Rectal smooth muscle tissue (tissue), 1 donor: ENCODE results near the gene WNK1.

Source experiments
- H3K27ac ChIP-seq: one replicate; pipeline ENCODE4 v1.7.0; 2013; ENCODE audit warnings: low read depth, low read length, inconsistent platforms
- H3K27me3 ChIP-seq: one replicate; pipeline ENCODE4 v1.7.0; 2013; ENCODE audit warnings: low read length; ENCODE audit not compliant: control insufficient read depth, insufficient read depth
- H3K36me3 ChIP-seq: one replicate; pipeline ENCODE4 v1.7.0; 2013; ENCODE audit warnings: low read length; ENCODE audit not compliant: control insufficient read depth, insufficient read depth
- H3K4me1 ChIP-seq: one replicate; pipeline ENCODE4 v1.7.0; 2013; ENCODE audit warnings: low read length; ENCODE audit not compliant: control insufficient read depth, insufficient read depth
- H3K4me3 ChIP-seq: one replicate; pipeline ENCODE4 v1.7.0; 2013; ENCODE audit warnings: low read length
- H3K9ac ChIP-seq: one replicate; pipeline ENCODE4 v1.7.0; 2013; ENCODE audit warnings: low read length

The WNK1 gene

DNA sequence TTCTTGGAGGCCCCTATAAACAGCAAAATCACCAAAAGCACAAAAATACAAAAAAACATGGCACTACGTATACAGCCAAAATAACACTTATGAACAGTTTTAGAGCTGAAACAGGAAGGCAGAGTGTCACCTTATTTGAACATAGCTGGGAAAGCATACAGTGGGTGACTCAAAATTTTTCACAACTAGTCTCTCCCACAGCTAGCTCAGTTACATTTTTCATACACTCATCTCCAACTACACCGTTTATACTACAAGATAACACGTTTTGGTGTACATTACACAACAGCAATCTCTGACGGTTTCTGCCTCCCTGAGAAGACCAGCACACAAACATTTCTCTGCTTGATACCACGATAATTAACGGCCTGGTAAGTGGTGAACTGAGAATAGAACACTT is 194.3 kb downstream of the WNK1 start:
- no peaks in the 10 kb centered on the region for H3K4me1 ChIP-seq
- H3K27me3 ChIP-seq: no peaks in the 10 kb centered on the region
- no peak overlapping the region for H3K27ac ChIP-seq
- no peak overlapping the region for H3K9ac ChIP-seq
- no peak overlapping the region for H3K4me3 ChIP-seq
- H3K36me3 ChIP-seq: no peaks in the 10 kb centered on the region

DNA sequence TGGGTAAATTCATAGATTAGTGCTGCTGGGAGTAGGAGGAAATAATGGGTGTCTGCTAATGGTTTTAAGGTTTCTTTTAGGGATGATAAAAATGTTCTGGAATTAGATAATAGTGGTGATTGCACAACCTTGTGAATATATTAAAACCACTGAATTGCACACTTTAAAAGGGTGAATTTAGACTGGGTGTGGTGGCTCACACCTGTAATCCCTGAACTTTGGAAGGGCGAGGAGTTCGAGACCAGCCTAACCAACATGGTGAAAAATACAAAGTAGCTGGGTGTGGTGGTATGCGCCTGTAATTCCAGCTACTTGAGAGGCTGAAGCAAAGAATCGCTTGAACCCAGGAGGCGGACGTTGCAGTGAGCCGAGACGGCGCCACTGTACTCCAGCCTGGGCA is 195.9 kb downstream of the WNK1 start:
- H3K27ac ChIP-seq: no peak overlapping the region

DNA sequence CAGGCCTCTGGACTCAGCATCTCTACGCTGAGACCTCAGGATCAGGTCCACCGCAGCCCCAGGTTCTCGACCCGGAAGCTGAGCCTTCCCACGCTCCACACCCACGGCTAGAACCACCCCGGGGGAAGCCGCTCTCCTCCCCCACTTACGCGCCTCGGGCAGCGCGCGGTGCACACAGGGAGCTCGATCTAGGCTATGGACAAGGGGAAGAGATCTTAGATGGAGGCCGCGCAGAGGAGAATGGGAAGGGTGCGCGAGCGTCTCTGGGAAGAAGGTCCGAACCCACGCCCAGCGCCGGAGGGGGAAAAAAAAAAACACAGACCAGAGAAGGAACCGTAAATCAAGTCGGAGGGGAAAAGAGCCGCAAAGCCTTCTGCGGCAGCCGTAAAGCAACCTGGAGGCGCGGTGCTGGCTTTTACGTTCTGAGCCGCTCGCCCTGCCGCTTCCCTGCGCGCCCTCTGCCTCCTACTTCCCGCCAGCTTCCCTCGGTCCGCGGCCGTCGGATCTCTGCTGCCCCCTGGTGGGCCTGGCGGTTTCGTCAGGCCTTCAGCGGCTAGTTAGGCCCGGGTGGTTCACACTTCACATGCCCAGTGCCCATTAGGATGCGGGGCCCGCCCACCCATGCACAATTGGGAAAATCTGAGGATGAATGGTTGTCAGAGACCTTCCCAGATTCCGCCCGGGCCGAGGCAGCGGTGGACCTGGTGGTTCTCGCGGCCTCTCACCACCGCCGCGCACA is 197.2 kb downstream of the WNK1 start, which contains the start of gene RAD52:
Gene RAD52 (minus strand): TSS at position 242 of the 739 bp plus-strand sequence. CDS start 16,636 bp downstream, outside the sequence.
- Histone ChIP-seq H3K36me3 (no peaks in the 10 kb centered on the region), H3K27ac (peak within 1 kb of the TSS; percentile 93), H3K4me1 (no peaks in the 10 kb centered on the region), H3K4me3 (peak within 1 kb of the TSS; percentile 92), H3K27me3 (no peaks in the 10 kb centered on the region), H3K9ac (peak within 1 kb of the TSS; percentile 20)

More for the DNA sequence above, 195.9 kb downstream of the WNK1 start:
- no peak overlapping the region for H3K9ac ChIP-seq
- H3K27me3 ChIP-seq: no peaks in the 10 kb centered on the region
- H3K36me3 ChIP-seq: no peaks in the 10 kb centered on the region
- H3K4me1 ChIP-seq: no peaks in the 10 kb centered on the region
- H3K4me3 ChIP-seq: peak overlapping the region; percentile 92

GRCh38 chr12:951176-951575 is 198.8 kb downstream of the WNK1 start:
- no peak overlapping the region for H3K4me3 ChIP-seq
- no peaks in the 10 kb centered on the region for H3K36me3 ChIP-seq
- no peaks in the 10 kb centered on the region for H3K27me3 ChIP-seq
- H3K4me1 ChIP-seq: no peaks in the 10 kb centered on the region
- no peak overlapping the region for H3K27ac ChIP-seq
- H3K9ac ChIP-seq: no peak overlapping the region

DNA sequence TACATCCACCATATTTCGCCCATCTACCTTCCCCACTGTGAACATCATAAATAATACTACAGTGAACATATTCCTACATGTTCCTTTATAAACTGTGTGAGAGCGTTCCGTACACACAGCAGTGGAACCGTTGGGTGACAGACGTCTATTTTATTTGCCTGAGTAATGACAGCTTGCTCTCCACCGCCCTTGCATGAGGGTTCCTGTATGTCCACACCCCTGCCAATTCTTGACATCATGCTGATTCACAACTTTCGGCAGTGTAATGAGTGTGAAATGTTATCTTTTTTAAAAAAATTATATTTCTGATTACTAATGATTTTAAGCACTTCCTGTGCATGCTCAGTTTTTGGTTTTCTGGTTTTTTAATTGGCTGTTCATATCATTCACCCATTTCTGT is 201.4 kb downstream of the WNK1 start:
- no peak overlapping the region for H3K27ac ChIP-seq
- no peaks in the 10 kb centered on the region for H3K36me3 ChIP-seq
- no peaks in the 10 kb centered on the region for H3K27me3 ChIP-seq
- no peak overlapping the region for H3K9ac ChIP-seq
- no peaks in the 10 kb centered on the region for H3K4me1 ChIP-seq
- no peak overlapping the region for H3K4me3 ChIP-seq

- H3K27me3 ChIP-seq: no peaks in the 10 kb centered on the region
- no peaks in the 10 kb centered on the region for H3K36me3 ChIP-seq
- no peak overlapping the region for H3K27ac ChIP-seq
- no peaks in the 10 kb centered on the region for H3K4me1 ChIP-seq
- H3K9ac ChIP-seq: no peak overlapping the region
- no peak overlapping the region for H3K4me3 ChIP-seq
Measured at GRCh38 chr12:954741-955140, 202.4 kb downstream of the WNK1 start.

- Histone ChIP-seq H3K36me3 (no peaks in the 10 kb centered on the region), H3K27me3 (no peaks in the 10 kb centered on the region), H3K27ac (no peak overlapping the region), H3K4me3 (no peak overlapping the region), H3K9ac (no peak overlapping the region), H3K4me1 (no peaks in the 10 kb centered on the region)
Measured at GRCh38 chr12:955939-956338, 203.6 kb downstream of the WNK1 start.

- Histone ChIP-seq H3K36me3 (no peaks in the 10 kb centered on the region), H3K27me3 (no peaks in the 10 kb centered on the region), H3K27ac (no peak overlapping the region), H3K9ac (no peak overlapping the region), H3K4me1 (no peaks in the 10 kb centered on the region), H3K4me3 (no peak overlapping the region)
Measured at GRCh38 chr12:958588-959123, 206.3 kb downstream of the WNK1 start.
